GM18868 (cell line): ENCODE measurements around the gene SLC23A2.
"Not testable (repeated sequence)": the region's sequence is repeated elsewhere in the genome, so short reads cannot be mapped to it uniquely, and the experiment has no call there.

ENCODE experiments used
- ATAC-seq: cut with Tn5 transposase; IDR thresholded peaks from one replicate; pipeline ENCODE4 v1.9.1; 2021; ENCODE audit warnings: mild to moderate bottlenecking, moderate library complexity; ENCODE audit not compliant: unreplicated experiment

SLC23A2 gene

GRCh38 chr20:4937407-4938319, 63.6 kb downstream of the SLC23A2 start:
- ATAC-seq, result no peak

GRCh38 chr20:4936851-4937406, 64.4 kb downstream of the SLC23A2 start:
- ATAC-seq, result no peak

GRCh38 chr20:4936392-4936850, 64.9 kb downstream of the SLC23A2 start:
- ATAC-seq, result no peak

- no peak for ATAC-seq
These were observed 69.2 kb downstream of the SLC23A2 start for GRCh38 chr20:4932061-4932460.

- no peak for ATAC-seq
These were observed 71.5 kb downstream of the SLC23A2 start for GRCh38 chr20:4929686-4930397.

GRCh38 chr20:4926531-4927156, 74.7 kb downstream of the SLC23A2 start:
- no peak for ATAC-seq

GRCh38 chr20:4925842-4926530, 75.3 kb downstream of the SLC23A2 start:
- ATAC-seq, result no peak

GRCh38 chr20:4924446-4924845, 76.9 kb downstream of the SLC23A2 start:
- ATAC-seq, result no peak

GRCh38 chr20:4924032-4924431, 77.3 kb downstream of the SLC23A2 start:
- ATAC-seq, result no peak

- ATAC-seq, result no peak
These were observed 79.1 kb downstream of the SLC23A2 start for GRCh38 chr20:4922186-4922585.

GRCh38 chr20:4921271-4921670, 80.0 kb downstream of the SLC23A2 start:
- not testable (repeated sequence) for ATAC-seq

GRCh38 chr20:4920655-4921054, 80.7 kb downstream of the SLC23A2 start:
- no peak for ATAC-seq

GRCh38 chr20:4920131-4920530, 81.2 kb downstream of the SLC23A2 start:
- no peak for ATAC-seq

- no peak for ATAC-seq
These were observed 82.1 kb downstream of the SLC23A2 start for GRCh38 chr20:4919047-4919704.

GRCh38 chr20:4918473-4918872, 82.8 kb downstream of the SLC23A2 start:
- no peak for ATAC-seq

GRCh38 chr20:4916971-4917881, 84.1 kb downstream of the SLC23A2 start:
- no peak for ATAC-seq

GRCh38 chr20:4913147-4913546, 88.2 kb downstream of the SLC23A2 start:
- no peak for ATAC-seq

- ATAC-seq, result no peak
These were observed 88.7 kb downstream of the SLC23A2 start for GRCh38 chr20:4912380-4913142.
